CD4-positive, alpha-beta T cell treated with Interleukin-6 at 100 ng/mL for 8 hours (primary cell): ENCODE data around the gene UBE2C.
"Not testable (repeated sequence)": the region's sequence is repeated elsewhere in the genome, so short reads cannot be mapped to it uniquely, and the experiment has no call there.

Source experiments
- DNase-seq: peaks from one replicate; pipeline ENCODE4 v3.0.0-alpha.2; 2020; ENCODE audit warnings: mixed read lengths, low spot score

The UBE2C gene

GRCh38 chr20:45797955-45798354, 14.5 kb upstream of the UBE2C start:
- not testable (repeated sequence) for DNase-seq

GRCh38 chr20:45798935-45799642, 13.4 kb upstream of the UBE2C start:
- peak; percentile 73 for DNase-seq

- no peak for DNase-seq
Observed at GRCh38 chr20:45801851-45802250, 10.6 kb upstream of the UBE2C start.

- no peak for DNase-seq
Observed at GRCh38 chr20:45810191-45810970, 2.1 kb upstream of the UBE2C start.

GRCh38 chr20:45813006-45813340, 529 bp downstream of the UBE2C start:
- DNase-seq, result no peak

- DNase-seq, result no peak
Observed at GRCh38 chr20:45813489-45813888, 1.0 kb downstream of the UBE2C start.

- DNase-seq, result no peak
Observed at GRCh38 chr20:45814314-45814713, 1.9 kb downstream of the UBE2C start.

- no peak for DNase-seq
Observed at GRCh38 chr20:45816951-45817350, 4.5 kb downstream of the UBE2C start.

GRCh38 chr20:45817376-45818194, 5.1 kb downstream of the UBE2C start:
- no peak for DNase-seq

GRCh38 chr20:45818239-45818638, 5.8 kb downstream of the UBE2C start:
- no peak for DNase-seq

GRCh38 chr20:45819466-45819865, 7.0 kb downstream of the UBE2C start:
- no peak for DNase-seq

GRCh38 chr20:45821947-45822346, 9.5 kb downstream of the UBE2C start:
- no peak for DNase-seq

- DNase-seq, result no peak
Observed at GRCh38 chr20:45822857-45823256, 10.4 kb downstream of the UBE2C start.

GRCh38 chr20:45823949-45824835, 11.7 kb downstream of the UBE2C start:
- peak; percentile 44 for DNase-seq

- DNase-seq, result no peak
Observed at GRCh38 chr20:45826381-45827019, 14.1 kb downstream of the UBE2C start.

- DNase-seq, result no peak
Observed at GRCh38 chr20:45827030-45827652, 14.7 kb downstream of the UBE2C start, which contains the start of gene TNNC2. TSS of gene TNNC2 (minus strand) at chr20:45827312. CDS start at chr20:45827248, 64 bp downstream.

- no peak for DNase-seq
Observed at GRCh38 chr20:45827712-45828111, 15.3 kb downstream of the UBE2C start.

GRCh38 chr20:45828589-45828988, 16.1 kb downstream of the UBE2C start:
- DNase-seq, result no peak

- DNase-seq, result not testable (repeated sequence)
Observed at GRCh38 chr20:45829673-45830106, 17.2 kb downstream of the UBE2C start.

- no peak for DNase-seq
Observed at GRCh38 chr20:45832619-45833018, 20.2 kb downstream of the UBE2C start.
